Naive B cell (primary cell): Measurements from ENCODE around the gene USP6NL. TPM values are rescaled to one million over a fixed set of nuclear protein-coding genes. Genes with fewer than 3 reads are reported as not detected.

Source experiments
- ATAC-seq, 2 donors: fragments of 150-1000 bp; cut with Tn5 transposase; 2 replicates each; pipeline ENCODE4 v1.10.0; 2021; ENCODE audit warnings: low read depth in 2 of 2, mild to moderate bottlenecking in 2 of 2, moderate library complexity in 2 of 2
- DNase-seq: peaks from one replicate; pipeline ENCODE4 v3.0.0; 2022
- H3K27ac Mint-ChIP-seq, 6 donors: one replicate each; pipeline ENCODE4 v1.8.0; 2020 to 2022; ENCODE audit warnings: mild to moderate bottlenecking in 6 of 6, mixed read lengths in 6 of 6, moderate library complexity in 5 of 6, inconsistent platforms in 2 of 6
- H3K27me3 Mint-ChIP-seq, 3 donors: one replicate each; pipeline ENCODE4 v1.8.0; 2021 to 2022; ENCODE audit warnings: mixed read lengths in 3 of 3, mild to moderate bottlenecking in 1 of 3
- H3K36me3 Mint-ChIP-seq, 2 donors: one replicate each; pipeline ENCODE4 v1.8.0; 2020 to 2022; ENCODE audit warnings: mixed read lengths in 2 of 2, inconsistent platforms in 1 of 2, mild to moderate bottlenecking in 1 of 2
- H3K4me1 Mint-ChIP-seq, 3 donors: one replicate each; pipeline ENCODE4 v1.8.0; 2020 to 2022; ENCODE audit warnings: mixed read lengths in 3 of 3, inconsistent platforms in 1 of 3, mild to moderate bottlenecking in 1 of 3, moderate library complexity in 1 of 3
- H3K4me3 Mint-ChIP-seq, 8 donors: one replicate each; pipeline ENCODE4 v1.8.0; 2020 to 2022; ENCODE audit warnings: mild to moderate bottlenecking in 8 of 8, mixed read lengths in 8 of 8, moderate library complexity in 8 of 8, inconsistent platforms in 2 of 8
- H3K9me3 Mint-ChIP-seq, 7 donors: one replicate each; pipeline ENCODE4 v1.8.0; 2020 to 2022; ENCODE audit warnings: mixed read lengths in 7 of 7, mild to moderate bottlenecking in 5 of 7, inconsistent platforms in 2 of 7, moderate library complexity in 1 of 7
- polyA plus RNA-seq, 6 donors: library from polyadenylated mRNA; unstranded; fragments of 300-500 nt; fragmentation: Illumina TruSeq; gene quantifications; one replicate each; pipeline ENCODE4 v1.2.3, GENCODE V29; 2021; ENCODE audit warnings: low read depth in 6 of 6

Gene USP6NL
- polyA plus RNA-seq, 6 donors from 2014 or later, result 37.8 to 56.8 (median 50.2) TPM

GRCh38 chr10:11411926-11412545, 199.4 kb downstream of the USP6NL start:
- Mint-ChIP-seq H3K4me1 (peaks cover 10 to 27% (median 19%) of the 10 kb centered on the region in 3 donors), H3K9me3 (peaks cover 5 to 27% (median 12%) of the 10 kb centered on the region in 7 donors), H3K27me3 (no peaks in the 10 kb centered on the region), H3K36me3 (peaks cover 0 to 10% of the 10 kb centered on the region in 2 donors), H3K4me3 (peak overlapping the region in 1 of 8 donors; percentile 2), H3K27ac (no peak overlapping the region)
- DNase-seq (no peak), ATAC-seq (no peak)

GRCh38 chr10:11409357-11409756, 202.1 kb downstream of the USP6NL start:
- H3K4me3 Mint-ChIP-seq, result no peak overlapping the region
- no peak for DNase-seq
- no peak overlapping the region for H3K27ac Mint-ChIP-seq
- peaks cover 30 to 52% (median 42%) of the 10 kb centered on the region in 3 donors for H3K4me1 Mint-ChIP-seq
- H3K27me3 Mint-ChIP-seq, result no peaks in the 10 kb centered on the region
- ATAC-seq, result no peak
- peaks cover 0 to 10% of the 10 kb centered on the region in 2 donors for H3K36me3 Mint-ChIP-seq
- H3K9me3 Mint-ChIP-seq, result peaks cover 5 to 28% (median 12%) of the 10 kb centered on the region in 7 donors

GRCh38 chr10:11407939-11408338, 203.5 kb downstream of the USP6NL start:
- Mint-ChIP-seq H3K27me3 (no peaks in the 10 kb centered on the region), H3K27ac (peak overlapping the region in 1 of 6 donors; percentile 69), H3K4me1 (peaks cover 34 to 55% (median 49%) of the 10 kb centered on the region in 3 donors), H3K4me3 (peak overlapping the region in 7 of 8 donors; percentile 15 to 74 (median 61)), H3K36me3 (peaks cover 0 to 10% of the 10 kb centered on the region in 2 donors), H3K9me3 (peaks cover 5 to 27% (median 12%) of the 10 kb centered on the region in 7 donors)
- DNase-seq (peak; percentile 18), ATAC-seq (peak; percentile 46 to 55)

- no peak for DNase-seq
- Mint-ChIP-seq H3K4me1 (peaks cover 45 to 67% (median 60%) of the 10 kb centered on the region in 3 donors), H3K4me3 (peak overlapping the region in 5 of 8 donors; percentile 5 to 53 (median 31)), H3K36me3 (no peaks in the 10 kb centered on the region), H3K9me3 (peaks cover 0 to 20% (median 8%) of the 10 kb centered on the region in 7 donors), H3K27ac (no peak overlapping the region), H3K27me3 (no peaks in the 10 kb centered on the region)
- no peak for ATAC-seq
These were observed 204.7 kb downstream of the USP6NL start for GRCh38 chr10:11406746-11407145.

DNA sequence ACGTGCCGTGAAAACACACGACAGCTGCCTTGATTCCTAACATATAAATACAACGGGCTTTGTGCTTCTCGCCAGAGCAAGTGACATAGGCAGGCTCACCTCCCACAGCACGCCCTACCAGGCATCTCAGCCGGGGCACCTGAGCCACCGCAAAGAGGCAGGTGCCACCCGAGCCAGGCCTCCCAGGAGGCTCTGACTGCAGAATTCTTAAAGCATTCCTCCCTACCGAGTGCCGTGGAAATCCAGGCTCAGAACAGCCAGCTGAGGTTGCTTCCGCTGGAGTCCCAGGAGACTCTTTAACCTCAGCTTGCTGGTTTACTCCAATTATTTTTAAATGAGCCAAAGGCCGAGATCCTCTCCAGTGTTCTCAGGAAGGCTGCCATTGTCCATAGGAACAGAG, 206.5 kb downstream of the USP6NL start:
- H3K27me3 Mint-ChIP-seq, result no peaks in the 10 kb centered on the region
- H3K36me3 Mint-ChIP-seq, result no peaks in the 10 kb centered on the region
- peak overlapping the region; percentile 42 to 88 (median 56) for H3K27ac Mint-ChIP-seq
- ATAC-seq (peak in 1 of 2 donors; percentile 12), DNase-seq (peak; percentile 12)
- H3K4me3 Mint-ChIP-seq, result peak overlapping the region in 7 of 8 donors; percentile 41 to 85 (median 60)
- H3K4me1 Mint-ChIP-seq, result peaks cover 47 to 81% (median 73%) of the 10 kb centered on the region in 3 donors
- peaks cover 0 to 13% (median 8%) of the 10 kb centered on the region in 7 donors for H3K9me3 Mint-ChIP-seq

Other genes with a start within 250 kb of the USP6NL start
- 1 to 10 TPM; 1.1 to 2.8 (median 2.0) TPM for gene ECHDC3, start 130.7 kb upstream of the USP6NL start, polyA plus RNA-seq
- under 1 TPM in 2 of 6 donors, not detected in 4; 0.31 to 0.59 TPM for gene PROSER2, start 211.7 kb upstream of the USP6NL start, polyA plus RNA-seq